HG03060 (cell line): ENCODE measurements around the gene WASF2.
"Not testable (repeated sequence)": the region's sequence is repeated elsewhere in the genome, so short reads cannot be mapped to it uniquely, and the experiment has no call there.

Experiments used
- ATAC-seq: cut with Tn5 transposase; IDR thresholded peaks from one replicate; pipeline ENCODE4 v1.9.1; 2021; ENCODE audit warnings: low read depth, moderate number of reproducible peaks; ENCODE audit not compliant: unreplicated experiment

WASF2 gene

GRCh38 chr1:27489973-27490741, at the start of gene WASF2:
WASF2 (minus strand) TSS chr1:27490167; CDS start chr1:27428890, 61,277 bp downstream.
- peak; percentile 82 for ATAC-seq

GRCh38 chr1:27538793-27539192, 48.8 kb upstream of the WASF2 start:
- ATAC-seq, result no peak

GRCh38 chr1:27538305-27538676, 48.3 kb upstream of the WASF2 start:
- ATAC-seq, result not testable (repeated sequence)

- no peak for ATAC-seq
Observed at GRCh38 chr1:27536767-27537166, 46.8 kb upstream of the WASF2 start.

GRCh38 chr1:27536010-27536757, 46.2 kb upstream of the WASF2 start:
- no peak for ATAC-seq

GRCh38 chr1:27535386-27535785, 45.4 kb upstream of the WASF2 start:
- no peak for ATAC-seq

- no peak for ATAC-seq
Observed at GRCh38 chr1:27531959-27532685, 42.2 kb upstream of the WASF2 start.

GRCh38 chr1:27530192-27530591, 40.2 kb upstream of the WASF2 start:
- no peak for ATAC-seq

- no peak for ATAC-seq
Observed at GRCh38 chr1:27529704-27530018, 39.7 kb upstream of the WASF2 start.

GRCh38 chr1:27528818-27529703, 39.1 kb upstream of the WASF2 start:
- no peak for ATAC-seq

GRCh38 chr1:27527890-27528817, 38.2 kb upstream of the WASF2 start:
- ATAC-seq, result no peak

- no peak for ATAC-seq
Observed at GRCh38 chr1:27527223-27527889, 37.4 kb upstream of the WASF2 start.

GRCh38 chr1:27526569-27527222, 36.7 kb upstream of the WASF2 start:
- ATAC-seq, result no peak

- ATAC-seq, result no peak
Observed at GRCh38 chr1:27525296-27526272, 35.6 kb upstream of the WASF2 start.

- no peak for ATAC-seq
Observed at GRCh38 chr1:27523337-27524020, 33.5 kb upstream of the WASF2 start.

- no peak for ATAC-seq
Observed at GRCh38 chr1:27522432-27523336, 32.7 kb upstream of the WASF2 start.
